ENCODE measurements around the gene OR2A42.
"Not testable (repeated sequence)": the region's sequence is repeated elsewhere in the genome, so short reads cannot be mapped to it uniquely, and the experiment has no call there.

The OR2A42 gene, protein sequence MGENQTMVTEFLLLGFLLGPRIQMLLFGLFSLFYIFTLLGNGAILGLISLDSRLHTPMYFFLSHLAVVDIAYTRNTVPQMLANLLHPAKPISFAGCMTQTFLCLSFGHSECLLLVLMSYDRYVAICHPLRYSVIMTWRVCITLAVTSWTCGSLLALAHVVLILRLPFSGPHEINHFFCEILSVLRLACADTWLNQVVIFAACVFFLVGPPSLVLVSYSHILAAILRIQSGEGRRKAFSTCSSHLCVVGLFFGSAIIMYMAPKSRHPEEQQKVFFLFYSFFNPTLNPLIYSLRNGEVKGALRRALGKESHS

GRCh38 chr7:144239365-144239764 is at the start of gene OR2A42:
TSS of gene OR2A42 (minus strand) at chr7:144239605. CDS start at chr7:144232843, 6,762 bp downstream.
- DNase-seq = not testable (repeated sequence)

GRCh38 chr7:144287171-144287784 is 47.9 kb upstream of the OR2A42 start:
- not testable (repeated sequence) for DNase-seq

GRCh38 chr7:144283716-144284115 is 44.3 kb upstream of the OR2A42 start:
- not testable (repeated sequence) for DNase-seq

- not testable (repeated sequence) for DNase-seq
Observed at GRCh38 chr7:144282490-144282889, 43.1 kb upstream of the OR2A42 start.

- DNase-seq = not testable (repeated sequence)
Observed at GRCh38 chr7:144281981-144282380, 42.6 kb upstream of the OR2A42 start.

DNA sequence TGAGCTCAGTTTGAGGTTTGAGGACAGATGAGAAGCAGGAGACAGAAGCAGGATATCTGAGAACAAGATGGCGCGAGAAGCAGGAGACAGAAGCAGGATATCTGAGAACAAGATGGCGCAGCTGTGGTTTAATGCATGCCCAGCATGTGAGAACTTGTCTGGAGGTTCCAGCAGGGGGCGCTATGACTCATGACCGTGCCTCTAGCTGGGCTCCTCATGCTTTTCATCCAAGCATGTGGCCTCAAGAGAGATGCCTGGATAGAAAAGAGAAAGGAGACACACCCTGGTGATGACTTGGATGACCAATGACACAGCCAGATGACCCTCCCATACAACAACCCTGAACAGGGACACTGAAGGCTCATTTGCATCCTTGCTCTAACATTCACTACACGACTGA is 40.6 kb upstream of the OR2A42 start:
- not testable (repeated sequence) for DNase-seq

- DNase-seq = not testable (repeated sequence)
Observed at GRCh38 chr7:144275281-144275680, 35.9 kb upstream of the OR2A42 start.

DNA sequence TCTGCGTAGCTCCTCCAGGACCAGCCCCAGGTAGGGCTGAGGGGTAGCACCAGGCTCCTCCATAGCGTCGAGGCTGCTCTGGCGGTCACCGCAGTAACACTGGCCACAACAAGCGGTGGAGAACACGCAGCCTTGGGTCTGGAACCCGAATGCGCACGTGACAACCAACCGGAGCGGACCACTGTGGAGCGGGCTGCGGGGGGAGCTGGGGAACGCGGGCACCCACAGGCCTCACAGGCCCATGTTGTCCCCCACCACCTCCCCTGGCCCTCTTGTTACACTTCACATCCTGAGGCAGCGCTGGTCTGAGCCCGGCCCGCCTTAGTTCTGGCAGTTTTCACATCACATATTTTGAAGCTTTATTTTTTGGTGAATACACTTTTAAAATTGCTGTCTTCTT is 29.8 kb upstream of the OR2A42 start, which contains the start of gene CTAGE8:
TSS of gene CTAGE8 (minus strand) at position 101 of the 400 bp plus-strand sequence. CDS start at position 63, 38 bp downstream.
- not testable (repeated sequence) for DNase-seq

DNA sequence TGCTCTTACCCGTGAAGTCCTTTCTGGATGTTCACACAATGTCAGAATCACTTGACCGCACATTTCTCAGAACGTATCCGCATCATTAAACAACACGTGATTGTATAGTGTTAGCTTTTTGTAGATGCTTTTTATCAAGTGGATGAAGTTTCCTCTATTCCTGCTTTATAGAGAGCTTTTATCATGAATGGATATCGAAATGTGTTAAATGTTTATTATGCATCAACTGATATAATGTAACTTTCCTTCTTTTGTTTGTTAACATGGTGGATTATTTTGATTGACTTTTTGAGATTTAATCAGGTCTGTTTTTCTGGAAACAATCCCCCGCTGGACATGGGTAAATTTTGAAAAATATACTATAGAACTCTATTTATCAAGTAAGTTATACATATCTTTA is 25.3 kb upstream of the OR2A42 start, which contains the start of gene OR2A7:
TSS of gene OR2A7 (minus strand) at position 101 of the 400 bp plus-strand sequence. CDS start 5,164 bp downstream, outside the sequence.
- DNase-seq = not testable (repeated sequence)

DNA sequence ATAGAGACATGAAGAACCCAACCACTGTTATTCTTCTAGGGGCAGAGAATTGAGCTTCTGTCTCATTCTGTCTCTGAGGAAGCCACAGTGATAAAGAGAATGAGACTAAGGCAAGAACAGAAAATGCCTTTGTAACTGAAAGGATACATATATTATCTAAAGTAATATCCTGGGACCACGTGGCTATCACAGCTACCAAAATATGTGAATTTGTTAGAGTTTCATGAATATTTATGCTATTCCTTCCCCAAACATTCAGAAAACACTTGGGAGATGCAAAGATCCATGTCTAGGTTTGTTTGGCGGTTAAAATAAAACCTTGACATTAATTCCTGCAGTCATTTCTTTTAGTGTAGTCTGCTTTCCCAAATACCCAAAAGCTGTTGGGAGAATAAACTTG is 22.7 kb upstream of the OR2A42 start:
- not testable (repeated sequence) for DNase-seq

GRCh38 chr7:144259067-144259466 is 19.7 kb upstream of the OR2A42 start:
- DNase-seq = not testable (repeated sequence)

GRCh38 chr7:144256112-144256511 is 16.7 kb upstream of the OR2A42 start:
- no peak for DNase-seq

DNA sequence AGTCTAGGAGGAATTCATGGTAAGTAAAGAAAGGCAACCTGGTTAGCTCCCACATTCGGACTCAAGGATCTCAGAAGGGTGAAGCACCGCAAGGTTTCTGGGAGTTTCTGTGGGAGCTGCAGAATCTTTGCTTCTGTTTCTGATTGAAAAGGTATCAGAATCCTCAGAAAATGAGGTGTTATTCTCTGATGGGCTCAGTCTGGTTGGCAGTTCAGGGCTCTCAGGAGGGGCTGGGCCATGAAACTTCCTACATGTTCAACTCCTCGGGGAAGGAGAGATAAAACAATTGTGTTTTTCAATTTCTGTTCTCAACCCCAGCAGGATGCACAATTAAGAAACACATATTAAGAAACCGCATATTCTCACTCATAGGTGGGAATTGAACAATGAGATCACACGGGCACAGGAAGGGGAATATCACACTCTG is 16.1 kb upstream of the OR2A42 start:
- DNase-seq = no peak

- not testable (repeated sequence) for DNase-seq
Observed at GRCh38 chr7:144252307-144252706, 12.9 kb upstream of the OR2A42 start.

DNA sequence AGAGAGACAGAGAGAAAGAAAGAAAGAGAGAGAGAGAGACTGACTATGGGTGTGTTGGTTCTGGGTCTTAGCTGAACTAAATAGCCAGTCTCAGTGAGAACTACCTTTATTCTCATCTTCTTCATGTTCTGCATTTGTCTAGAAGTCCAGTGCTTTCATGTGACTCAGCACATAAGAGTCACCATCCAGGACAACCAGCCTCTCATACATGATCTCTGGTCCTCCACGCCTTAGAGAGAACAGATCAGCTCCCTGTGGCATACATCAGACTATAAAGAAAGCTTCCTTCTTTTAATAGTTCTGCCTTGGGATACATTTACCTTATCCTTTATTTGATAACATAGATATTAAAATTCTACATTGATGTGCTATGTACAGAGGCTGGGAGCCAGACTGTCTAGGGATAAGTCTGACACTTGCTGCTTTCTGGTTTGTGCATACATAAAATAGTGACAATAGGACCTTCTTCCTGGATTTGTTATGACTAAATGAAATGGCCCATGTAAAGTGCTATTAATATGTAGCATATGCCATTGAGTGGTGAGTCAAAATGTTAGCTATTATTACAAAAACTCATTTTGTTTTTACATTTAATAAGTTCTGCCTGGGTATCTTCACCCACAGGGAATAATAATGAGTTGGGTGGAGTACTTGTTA is 8.4 kb upstream of the OR2A42 start:
- DNase-seq = not testable (repeated sequence)

DNA sequence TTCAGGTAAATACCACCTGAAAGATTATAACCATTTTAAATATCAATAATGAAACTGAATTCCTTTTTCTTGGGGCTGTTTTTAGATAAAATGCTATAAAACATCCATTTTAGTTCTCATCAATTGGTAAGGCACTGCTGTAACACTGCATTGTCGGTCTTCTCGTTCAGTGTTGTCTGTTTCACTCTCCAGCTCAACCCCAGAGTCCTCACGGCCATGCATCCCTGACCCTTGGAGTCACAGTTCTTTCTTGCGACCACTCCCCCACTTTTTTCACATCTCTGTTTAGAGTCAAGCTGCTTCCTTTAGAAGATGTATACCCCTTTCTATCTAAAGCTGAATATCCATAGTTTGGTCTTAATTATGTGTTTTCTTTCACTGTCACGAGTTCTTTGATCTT is 7.6 kb upstream of the OR2A42 start:
- not testable (repeated sequence) for DNase-seq

DNA sequence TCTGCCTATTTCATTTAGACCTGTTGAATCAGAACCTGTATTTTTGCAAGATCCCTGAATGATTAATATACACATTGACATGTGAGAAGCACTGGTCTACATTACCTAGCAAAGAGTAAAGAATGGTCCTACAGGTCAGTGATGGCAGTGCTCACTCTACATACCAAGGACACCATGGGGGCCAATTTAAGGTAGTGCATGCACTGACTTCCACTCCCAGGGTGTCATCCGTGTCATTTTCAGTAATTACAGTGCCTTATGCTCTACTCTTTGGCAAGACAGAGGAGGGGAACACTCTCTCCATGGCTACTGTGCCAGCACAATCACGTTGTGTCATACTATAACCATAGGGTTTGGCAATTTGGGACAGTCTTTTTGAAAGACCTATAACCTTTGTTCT is 6.0 kb upstream of the OR2A42 start:
- DNase-seq = not testable (repeated sequence)

- not testable (repeated sequence) for DNase-seq
Observed at GRCh38 chr7:144238530-144239082, 799 bp downstream of the OR2A42 start.

GRCh38 chr7:144233039-144233438 is 6.4 kb downstream of the OR2A42 start:
- not testable (repeated sequence) for DNase-seq

DNA sequence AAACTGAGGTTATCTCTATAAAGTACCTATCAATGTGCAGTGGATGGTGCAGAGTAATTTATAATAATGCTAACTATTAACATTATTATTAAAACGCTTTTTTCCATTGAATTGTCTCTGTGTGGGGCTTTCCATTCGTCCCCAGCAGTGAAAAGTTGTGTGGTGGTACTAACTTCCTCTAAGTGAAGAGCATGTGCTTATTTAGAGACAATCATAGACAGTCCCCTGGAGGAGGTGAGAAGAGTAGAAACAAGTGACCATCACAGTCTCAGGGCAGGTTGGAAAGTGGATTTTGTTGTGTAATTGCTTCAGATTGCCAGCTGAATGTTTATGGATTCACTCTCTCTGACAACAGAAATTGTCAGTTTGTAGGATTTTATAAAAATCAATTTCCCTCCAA is 8.4 kb downstream of the OR2A42 start:
- not testable (repeated sequence) for DNase-seq

DNA sequence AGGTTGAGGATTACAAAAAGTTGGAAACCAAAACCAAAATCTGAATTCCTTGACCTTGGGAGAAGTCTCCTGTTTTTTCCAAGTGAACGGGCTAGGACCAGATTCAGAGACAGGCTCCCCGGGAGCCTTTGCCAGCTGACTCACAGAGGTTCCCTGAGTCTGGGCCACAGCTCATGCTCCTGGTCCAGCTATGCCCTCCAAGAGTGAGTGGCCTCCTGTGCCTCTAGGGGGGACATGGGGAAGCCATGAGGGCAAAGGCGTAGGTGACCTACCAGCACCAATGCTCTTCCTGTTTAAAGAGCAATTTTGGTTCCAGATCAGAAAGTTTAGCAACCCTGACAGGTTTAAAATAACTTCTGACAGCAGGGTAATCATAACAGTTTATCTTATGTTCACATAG is 10.6 kb downstream of the OR2A42 start:
- not testable (repeated sequence) for DNase-seq

- not testable (repeated sequence) for DNase-seq
Observed at GRCh38 chr7:144226866-144227265, 12.5 kb downstream of the OR2A42 start.

DNA sequence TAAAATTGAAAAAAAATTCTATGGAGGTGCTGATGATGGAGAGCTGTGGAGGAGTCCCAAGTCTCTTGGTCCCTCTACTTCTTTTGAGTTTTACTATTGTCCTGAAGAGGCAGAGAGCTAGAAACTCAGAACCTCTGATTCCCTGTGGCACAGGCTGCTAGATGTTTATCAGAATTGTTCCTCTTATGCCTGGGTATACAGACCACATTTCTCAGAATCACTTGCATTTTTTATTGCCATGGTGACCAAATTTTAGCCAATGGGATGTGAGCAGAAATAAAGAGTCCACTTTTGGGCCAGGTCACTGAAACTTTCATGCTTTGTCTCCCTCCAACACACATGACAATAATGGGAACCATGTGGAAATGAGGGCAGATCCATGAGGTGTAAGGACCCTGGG is 15.7 kb downstream of the OR2A42 start:
- not testable (repeated sequence) for DNase-seq
